GM18499 (cell line): Measurements from ENCODE around the gene RABGEF1.
"Not testable (repeated sequence)": the region's sequence is repeated elsewhere in the genome, so short reads cannot be mapped to it uniquely, and the experiment has no call there.

Source experiments
- ATAC-seq: cut with Tn5 transposase; IDR thresholded peaks from one replicate; pipeline ENCODE4 v1.9.1; 2021; ENCODE audit warnings: moderate number of reproducible peaks; ENCODE audit not compliant: insufficient read depth, unreplicated experiment

The RABGEF1 gene

DNA sequence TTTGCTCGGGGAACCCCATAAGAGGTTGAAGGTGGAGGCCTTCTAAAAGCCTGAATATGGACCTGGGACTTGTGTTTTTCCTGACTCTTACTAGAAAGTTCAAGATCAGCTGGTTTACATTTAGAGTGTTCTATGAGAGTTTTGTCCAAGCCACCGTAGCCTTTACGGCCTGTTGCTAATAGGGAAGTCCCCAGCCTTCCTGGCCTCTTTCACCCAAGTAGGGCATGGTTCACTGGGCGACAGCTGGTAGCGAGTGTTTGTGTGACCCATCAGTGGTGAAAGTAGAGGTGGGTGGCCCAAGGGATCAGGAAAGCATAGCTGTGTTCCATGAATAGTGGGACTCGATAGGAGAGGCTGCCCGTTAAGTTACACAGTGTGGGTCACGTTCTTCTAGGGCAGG is 60.1 kb downstream of the RABGEF1 start:
- ATAC-seq = no peak

DNA sequence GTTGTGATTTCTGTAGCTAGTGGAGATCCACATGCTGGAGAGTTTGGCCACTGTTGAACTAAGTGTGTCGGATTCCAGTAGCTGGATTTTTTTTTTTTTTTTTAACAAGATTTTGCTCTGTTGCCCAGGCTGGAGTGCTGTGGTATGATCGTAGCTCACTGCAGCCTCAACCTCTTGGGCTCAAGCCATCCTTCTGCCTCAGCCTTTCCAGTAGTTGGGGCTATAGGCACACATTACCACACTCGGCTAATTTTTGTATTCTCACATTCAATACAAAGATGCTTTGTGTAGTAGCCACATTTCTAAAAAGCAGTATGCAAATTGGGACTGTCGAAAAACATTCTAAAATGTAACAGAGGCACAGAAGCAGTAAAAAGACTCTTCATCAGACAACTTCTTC is 63.5 kb downstream of the RABGEF1 start:
- ATAC-seq = no peak

- no peak for ATAC-seq
Measured at GRCh38 chr7:66807736-66808135, 67.2 kb downstream of the RABGEF1 start.

DNA sequence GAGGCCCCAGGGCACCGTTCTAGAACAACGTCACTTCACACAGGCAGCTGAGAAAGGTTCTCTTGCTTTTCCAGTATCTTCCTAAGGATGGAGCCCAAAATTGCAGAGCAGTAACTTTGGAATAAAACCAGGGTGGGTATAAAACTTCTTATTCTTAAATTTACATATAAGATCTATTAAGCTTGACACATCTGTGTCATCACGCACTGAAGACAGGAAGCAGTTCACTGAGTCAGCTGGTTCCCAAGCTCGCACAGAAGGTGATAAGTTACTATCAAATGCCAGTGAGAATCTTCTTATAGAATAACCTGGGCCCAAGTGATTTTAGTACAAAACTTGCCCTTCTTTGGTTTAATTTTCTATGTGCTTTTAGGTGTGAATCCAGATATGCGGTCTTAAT is 70.2 kb downstream of the RABGEF1 start:
- ATAC-seq = no peak

GRCh38 chr7:66815186-66815875 is 74.8 kb downstream of the RABGEF1 start:
- not testable (repeated sequence) for ATAC-seq

DNA sequence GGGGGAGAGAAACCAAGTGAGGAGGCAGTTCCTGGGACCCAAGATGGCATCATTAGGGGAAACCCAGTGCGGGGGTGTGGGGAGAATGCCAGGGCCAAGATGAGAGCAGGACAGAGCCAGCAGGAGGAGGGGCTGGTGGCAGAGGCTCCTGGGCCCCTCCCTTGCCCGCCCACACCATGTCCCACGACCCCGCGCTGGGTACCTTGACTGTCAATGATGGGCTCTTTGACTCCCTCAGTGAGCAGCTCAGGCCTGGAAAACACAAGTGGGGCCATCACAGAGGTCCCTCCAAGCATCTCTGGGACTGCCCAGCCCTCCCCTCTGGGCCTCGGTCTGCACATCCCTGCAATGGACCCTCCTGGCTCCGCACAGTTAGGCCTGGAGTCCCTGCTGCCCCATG is 75.4 kb downstream of the RABGEF1 start:
- ATAC-seq = no peak

- ATAC-seq = not testable (repeated sequence)
Measured at GRCh38 chr7:66816658-66817057, 76.1 kb downstream of the RABGEF1 start.

- not testable (repeated sequence) for ATAC-seq
Measured at GRCh38 chr7:66817208-66817795, 76.8 kb downstream of the RABGEF1 start.

GRCh38 chr7:66817956-66818355 is 77.4 kb downstream of the RABGEF1 start:
- ATAC-seq = not testable (repeated sequence)

GRCh38 chr7:66824041-66824440 is 83.5 kb downstream of the RABGEF1 start:
- no peak for ATAC-seq

DNA sequence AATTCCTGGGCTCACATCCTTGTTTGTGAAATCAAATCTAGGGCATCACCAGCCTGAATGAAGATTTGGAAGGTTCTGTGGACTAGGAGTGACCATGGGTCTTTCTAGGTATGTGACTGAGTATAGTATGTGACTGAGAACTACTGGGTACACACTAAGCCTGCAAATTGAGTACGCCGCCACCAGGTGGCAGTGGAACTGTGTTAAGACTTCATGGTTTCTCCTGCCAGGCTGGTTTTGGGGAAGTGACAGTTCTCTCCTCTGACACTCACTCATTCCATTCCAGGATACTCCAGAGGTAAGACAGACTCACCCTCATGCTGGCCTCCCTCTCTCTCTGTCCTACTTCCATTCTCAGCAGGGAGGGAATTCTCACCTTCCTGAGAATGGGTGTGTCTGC is 85.0 kb downstream of the RABGEF1 start:
- ATAC-seq = not testable (repeated sequence)

DNA sequence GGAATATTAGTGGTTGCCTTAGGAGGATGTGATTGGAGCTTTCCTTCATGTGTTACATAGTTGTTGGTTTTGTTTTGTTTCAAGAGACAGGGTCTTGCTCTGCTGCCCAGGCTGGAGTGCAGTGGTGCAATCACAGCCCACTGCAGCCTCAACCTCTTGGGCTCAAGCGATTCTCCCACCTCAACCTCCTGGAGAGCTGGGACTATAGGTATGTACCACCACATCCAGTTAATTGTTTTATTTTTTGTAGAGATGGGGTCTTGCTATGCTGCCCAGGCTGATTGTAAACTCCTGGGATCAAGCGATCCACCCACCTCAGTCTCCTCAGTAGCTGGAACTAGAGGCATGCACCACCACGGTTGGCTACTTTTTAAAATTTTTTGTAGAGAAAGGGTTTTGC is 86.1 kb downstream of the RABGEF1 start:
- ATAC-seq = no peak

DNA sequence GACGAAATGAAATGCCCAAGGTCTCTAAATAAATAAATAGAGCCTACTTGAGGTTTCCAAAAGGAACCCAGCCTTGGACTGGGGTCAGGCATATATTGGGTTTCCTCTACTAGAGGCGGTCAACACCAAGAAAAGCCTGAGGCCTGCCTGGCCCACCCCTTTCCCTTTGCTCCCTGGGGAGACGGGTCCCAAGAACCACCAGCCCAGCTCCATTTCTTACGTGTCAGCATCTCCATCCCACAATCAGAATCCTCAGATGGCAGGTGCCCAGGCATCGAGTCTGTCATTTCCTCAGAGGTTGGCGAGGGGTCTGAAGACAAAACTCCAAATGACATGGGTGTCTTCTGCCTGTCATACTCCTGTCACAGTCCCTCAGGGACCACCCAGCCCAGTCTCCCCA is 90.4 kb downstream of the RABGEF1 start:
- ATAC-seq = not testable (repeated sequence)

- no peak for ATAC-seq
Measured at GRCh38 chr7:66832531-66833351, 92.2 kb downstream of the RABGEF1 start.

DNA sequence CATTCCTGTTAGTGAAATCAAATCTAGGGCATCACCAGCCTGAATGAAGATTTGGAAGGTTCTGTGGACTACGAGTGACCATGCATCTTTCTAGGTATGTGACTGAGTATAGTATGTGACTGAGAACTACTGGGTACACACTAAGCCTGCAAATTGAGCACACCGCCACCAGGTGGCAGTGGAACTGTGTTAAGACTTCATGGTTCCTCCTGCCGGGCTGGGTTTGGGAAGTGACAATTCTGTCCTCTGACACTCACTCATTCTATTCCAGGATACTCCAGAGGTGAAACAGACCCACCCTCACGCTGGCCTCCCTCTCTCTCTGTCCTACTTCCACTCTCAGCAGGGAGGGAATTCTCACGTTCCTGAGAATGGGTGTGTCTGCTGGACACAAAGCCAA is 96.5 kb downstream of the RABGEF1 start:
- no peak for ATAC-seq

DNA sequence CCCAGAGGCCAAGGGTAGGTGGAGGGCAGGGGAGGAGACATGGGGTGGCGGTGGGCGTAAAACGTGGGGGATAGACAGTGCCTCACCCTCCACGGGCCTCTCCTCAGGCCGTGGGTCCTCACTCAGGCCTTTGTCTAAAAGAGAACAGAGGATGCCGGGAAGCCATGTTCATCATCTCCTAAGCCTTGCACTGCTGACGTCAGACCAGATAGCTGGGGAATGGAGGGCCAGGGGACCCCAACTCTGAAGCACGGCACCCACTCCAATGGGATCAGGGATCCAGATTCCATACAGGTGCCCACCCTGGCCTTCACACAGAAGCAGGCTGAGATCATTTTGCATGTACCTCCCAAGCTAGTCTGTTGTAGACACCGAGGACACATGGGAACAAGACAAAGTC is 97.1 kb downstream of the RABGEF1 start:
- ATAC-seq = no peak

- ATAC-seq = no peak
Measured at GRCh38 chr7:66839814-66840213, 99.3 kb downstream of the RABGEF1 start.

GRCh38 chr7:66840316-66840715 is 99.8 kb downstream of the RABGEF1 start:
- ATAC-seq = no peak

DNA sequence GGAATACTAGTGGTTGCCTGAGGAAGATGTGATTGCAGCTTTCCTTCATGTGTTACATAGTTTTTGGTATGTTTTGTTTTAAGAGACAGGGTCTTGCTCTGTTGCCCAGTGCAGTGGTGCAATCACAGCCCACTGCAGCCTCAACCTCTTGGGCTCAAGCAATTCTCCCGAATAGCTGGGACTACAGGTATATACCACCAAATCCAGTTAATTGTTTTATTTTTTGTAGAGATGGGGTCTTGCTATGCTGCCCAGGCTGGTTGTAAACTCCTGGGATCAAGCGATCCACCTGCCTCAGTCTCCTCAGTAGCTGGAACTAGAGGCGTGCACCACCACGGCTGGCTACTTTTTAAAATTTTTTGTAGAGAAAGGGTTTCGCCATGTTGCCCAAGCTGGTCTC is 101.4 kb downstream of the RABGEF1 start:
- ATAC-seq = no peak

- not testable (repeated sequence) for ATAC-seq
Measured at GRCh38 chr7:66843492-66843891, 103.0 kb downstream of the RABGEF1 start.
